GM19043 (cell line): ENCODE data around the gene SFT2D3.

ENCODE experiments used
- ATAC-seq: cut with Tn5 transposase; IDR thresholded peaks from one replicate; pipeline ENCODE4 v1.9.1; 2021; ENCODE audit warnings: low read depth; ENCODE audit not compliant: unreplicated experiment

SFT2D3 gene

GRCh38 chr2:127701193-127701650 is at the start of gene SFT2D3:
TSS of gene SFT2D3 (plus strand) at chr2:127701497. CDS start at chr2:127701529, 32 bp downstream.
- ATAC-seq = peak; percentile 58

- ATAC-seq = no peak
These were observed 49.2 kb upstream of the SFT2D3 start for GRCh38 chr2:127651971-127652550.

- ATAC-seq = no peak
These were observed 48.4 kb upstream of the SFT2D3 start for GRCh38 chr2:127652786-127653357.

- ATAC-seq = no peak
These were observed 47.7 kb upstream of the SFT2D3 start for GRCh38 chr2:127653421-127654083.

GRCh38 chr2:127654084-127654837 is 47.0 kb upstream of the SFT2D3 start:
- ATAC-seq = no peak

- no peak for ATAC-seq
These were observed 46.5 kb upstream of the SFT2D3 start for GRCh38 chr2:127654838-127655175.

- no peak for ATAC-seq
These were observed 45.9 kb upstream of the SFT2D3 start for GRCh38 chr2:127655209-127656073.

- no peak for ATAC-seq
These were observed 44.6 kb upstream of the SFT2D3 start for GRCh38 chr2:127656569-127657231.

- no peak for ATAC-seq
These were observed 44.1 kb upstream of the SFT2D3 start for GRCh38 chr2:127657232-127657595.

- no peak for ATAC-seq
These were observed 43.2 kb upstream of the SFT2D3 start for GRCh38 chr2:127658146-127658545.

GRCh38 chr2:127658641-127659407 is 42.5 kb upstream of the SFT2D3 start:
- ATAC-seq = no peak

- no peak for ATAC-seq
These were observed 41.6 kb upstream of the SFT2D3 start for GRCh38 chr2:127659408-127660290.

GRCh38 chr2:127660291-127660578 is 41.1 kb upstream of the SFT2D3 start:
- no peak for ATAC-seq

GRCh38 chr2:127661072-127661649 is 40.1 kb upstream of the SFT2D3 start:
- no peak for ATAC-seq

- no peak for ATAC-seq
These were observed 39.3 kb upstream of the SFT2D3 start for GRCh38 chr2:127661949-127662510.

GRCh38 chr2:127662937-127663565 is 38.2 kb upstream of the SFT2D3 start:
- ATAC-seq = no peak

GRCh38 chr2:127663566-127664064 is 37.7 kb upstream of the SFT2D3 start:
- no peak for ATAC-seq
